ENCODE results near the gene TMEM165.

The TMEM165 gene

GRCh38 chr4:55407764-55408163, 12.0 kb downstream of the TMEM165 start:
- no peak for DNase-seq

GRCh38 chr4:55409468-55410171, 13.9 kb downstream of the TMEM165 start:
- DNase-seq, result peak; percentile 15 to 22

- no peak for DNase-seq
These were observed 14.7 kb downstream of the TMEM165 start for GRCh38 chr4:55410431-55410830.

- no peak for DNase-seq
These were observed 15.9 kb downstream of the TMEM165 start for GRCh38 chr4:55411621-55412020.

- no peak for DNase-seq
These were observed 20.4 kb downstream of the TMEM165 start for GRCh38 chr4:55416176-55416575.

- no peak for DNase-seq
These were observed 29.0 kb downstream of the TMEM165 start for GRCh38 chr4:55424791-55425190.

- no peak for DNase-seq
These were observed 36.1 kb downstream of the TMEM165 start for GRCh38 chr4:55431710-55432336.

- no peak for DNase-seq
These were observed 39.5 kb downstream of the TMEM165 start for GRCh38 chr4:55435141-55435841.

- no peak for DNase-seq
These were observed 41.6 kb downstream of the TMEM165 start for GRCh38 chr4:55437356-55437796.

GRCh38 chr4:55437823-55438222, 42.1 kb downstream of the TMEM165 start:
- no peak for DNase-seq

GRCh38 chr4:55438314-55438713, 42.6 kb downstream of the TMEM165 start:
- no peak for DNase-seq

GRCh38 chr4:55439023-55439422, 43.3 kb downstream of the TMEM165 start:
- no peak for DNase-seq

GRCh38 chr4:55440786-55441185, 45.0 kb downstream of the TMEM165 start:
- DNase-seq, result no peak

GRCh38 chr4:55442541-55442940, 46.8 kb downstream of the TMEM165 start:
- no peak for DNase-seq

GRCh38 chr4:55444827-55445226, 49.1 kb downstream of the TMEM165 start:
- no peak for DNase-seq

- DNase-seq, result no peak
These were observed 50.3 kb downstream of the TMEM165 start for GRCh38 chr4:55445921-55446577.

- no peak for DNase-seq
These were observed 50.8 kb downstream of the TMEM165 start for GRCh38 chr4:55446578-55446922.

- no peak for DNase-seq
These were observed 51.5 kb downstream of the TMEM165 start for GRCh38 chr4:55447108-55447708.

GRCh38 chr4:55447831-55448230, 52.1 kb downstream of the TMEM165 start:
- no peak for DNase-seq

GRCh38 chr4:55450566-55450965, 54.8 kb downstream of the TMEM165 start:
- DNase-seq, result no peak

- DNase-seq, result no peak
These were observed 62.4 kb downstream of the TMEM165 start for GRCh38 chr4:55458164-55458563.

GRCh38 chr4:55458611-55459010, 62.9 kb downstream of the TMEM165 start:
- no peak for DNase-seq

- DNase-seq, result no peak
These were observed 70.2 kb downstream of the TMEM165 start for GRCh38 chr4:55466001-55466400.

Measured in NCI-H2081 (cell line).